Activated T-cell treated with anti-CD3 and anti-CD28 coated beads, Interleukin-2, amount 50 U/mL, for 1 hour (primary cell): ENCODE results near the gene RITA1.
A peak's percentile ranks its signal among the peaks of the same experiment; 100 is the strongest.
"Not testable (repeated sequence)": the region's sequence is repeated elsewhere in the genome, so short reads cannot be mapped to it uniquely, and the experiment has no call there.

Source experiments
- DNase-seq: peaks from one replicate; pipeline ENCODE4 v3.0.0-alpha.2; 2020

Gene RITA1

DNA sequence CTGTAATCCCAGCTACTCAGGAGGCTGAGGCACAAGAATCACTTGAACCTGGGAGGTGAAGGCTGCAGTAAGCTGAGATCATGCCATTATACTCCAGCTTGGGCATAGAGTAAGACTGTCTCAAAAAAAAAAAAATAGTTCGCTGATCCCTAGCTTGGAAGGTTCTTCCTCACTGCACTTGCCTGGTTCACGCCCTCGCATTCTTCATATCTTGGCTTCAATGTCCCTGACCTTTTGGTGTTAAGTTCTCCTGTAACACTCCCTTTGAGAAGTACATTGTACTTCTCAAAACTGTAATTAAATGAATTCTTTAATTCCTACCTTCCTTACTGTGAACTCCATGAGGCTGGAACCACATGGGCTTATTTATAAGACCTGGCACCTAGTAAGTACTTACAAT, 19.3 kb downstream of the RITA1 start:
- DNase-seq: no peak

DNA sequence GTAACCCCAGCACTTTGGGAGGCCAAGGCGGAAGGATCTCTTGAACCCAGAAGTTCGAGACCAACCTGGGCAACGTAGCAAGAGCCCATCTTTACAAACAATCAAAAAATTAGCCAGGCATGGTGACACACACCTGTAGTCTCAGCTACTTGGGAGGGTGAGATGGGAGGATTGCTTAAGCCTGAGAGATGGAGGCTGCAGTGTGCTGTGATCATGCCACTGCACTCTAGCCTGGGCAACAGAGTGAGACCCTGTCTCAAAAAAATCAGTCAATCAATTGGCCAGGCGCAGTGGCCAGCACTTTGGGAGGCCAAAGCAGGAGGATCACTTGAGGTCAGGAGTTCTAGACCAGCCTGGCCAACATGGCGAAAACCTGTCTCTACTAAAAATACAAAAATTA, 21.3 kb downstream of the RITA1 start:
- DNase-seq: not testable (repeated sequence)

DNA sequence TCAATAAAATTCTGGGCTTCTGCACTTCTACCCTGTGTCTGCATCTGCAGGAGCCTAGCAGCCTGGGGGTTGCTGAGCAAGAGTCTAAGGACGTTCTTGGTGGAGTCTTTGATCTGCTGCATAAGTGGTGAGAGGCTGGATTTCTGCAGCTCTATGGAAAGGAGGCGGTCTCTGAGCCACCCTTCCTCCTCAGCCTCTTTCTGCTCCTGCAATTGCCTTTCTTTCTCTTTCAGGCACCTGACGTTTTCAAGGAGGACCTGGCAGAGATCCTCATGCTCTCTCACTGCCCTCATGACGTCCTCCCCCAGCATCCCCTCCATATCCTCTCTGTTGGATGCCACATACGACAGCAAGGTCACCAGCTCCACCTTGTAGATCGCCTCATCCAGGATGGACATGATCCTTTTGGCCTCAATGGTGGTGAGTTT, 22.1 kb downstream of the RITA1 start:
- no peak for DNase-seq

DNA sequence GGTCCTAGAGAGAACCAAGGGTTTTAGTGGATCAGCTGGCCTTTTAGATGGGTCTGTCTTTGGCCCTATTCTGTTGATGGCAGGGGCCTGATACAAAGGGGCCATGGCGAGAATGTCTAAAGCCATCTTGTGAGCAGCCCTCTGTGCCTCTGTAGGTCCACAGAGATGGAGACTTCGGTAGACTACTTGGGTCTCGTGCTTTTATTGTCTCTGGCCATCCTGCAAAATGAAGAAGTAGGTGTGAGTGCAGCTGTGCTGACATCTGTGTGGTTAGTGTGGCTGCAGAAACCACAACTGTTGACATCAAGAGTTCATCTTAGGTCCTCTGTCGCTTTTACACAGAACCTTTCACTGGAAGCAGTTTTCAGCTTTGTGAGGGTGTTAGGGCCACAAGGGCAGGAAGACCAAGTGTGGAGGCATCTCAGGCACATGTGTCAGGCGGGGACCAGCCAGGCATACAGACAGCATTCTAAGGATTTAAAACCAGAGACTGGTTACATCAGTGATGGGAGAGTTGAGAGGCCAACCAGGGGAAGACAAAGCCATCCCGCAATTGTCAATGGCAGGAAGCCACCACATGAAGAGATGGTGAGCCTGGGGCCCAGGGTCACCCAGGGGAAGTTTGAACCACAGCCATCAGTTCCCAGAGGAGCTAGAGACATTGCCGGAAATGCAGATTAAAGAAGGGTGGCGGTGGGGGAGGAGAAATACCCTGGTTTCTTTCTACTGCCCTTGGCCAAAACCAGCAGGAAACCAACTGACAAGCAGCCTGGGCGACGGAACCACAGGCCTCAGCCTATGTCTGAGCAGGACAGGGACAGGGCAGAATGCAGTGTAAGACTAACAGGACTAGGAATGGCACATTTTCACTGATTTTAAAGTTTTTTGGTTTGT, 22.8 kb downstream of the RITA1 start:
- peak; percentile 54 for DNase-seq

DNA sequence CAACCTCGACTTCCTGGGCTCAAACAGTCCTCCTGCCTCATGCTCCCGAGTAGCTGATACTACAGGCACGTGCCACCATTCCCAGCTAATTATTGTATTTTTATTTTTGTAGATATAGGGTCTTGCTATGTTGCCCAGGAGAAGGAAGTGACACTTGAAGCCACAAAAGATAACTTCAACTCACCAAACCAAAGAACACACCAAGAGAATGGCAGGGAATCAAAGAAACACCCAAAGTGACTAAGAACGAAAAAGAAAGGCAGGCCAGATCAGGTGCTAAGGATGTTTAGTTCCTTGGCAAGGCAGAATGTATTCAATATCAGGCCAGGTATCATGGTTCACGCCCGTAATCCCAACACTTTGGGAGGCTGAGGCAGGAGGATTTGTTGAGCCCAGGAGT, 25.6 kb downstream of the RITA1 start:
- no peak for DNase-seq

DNA sequence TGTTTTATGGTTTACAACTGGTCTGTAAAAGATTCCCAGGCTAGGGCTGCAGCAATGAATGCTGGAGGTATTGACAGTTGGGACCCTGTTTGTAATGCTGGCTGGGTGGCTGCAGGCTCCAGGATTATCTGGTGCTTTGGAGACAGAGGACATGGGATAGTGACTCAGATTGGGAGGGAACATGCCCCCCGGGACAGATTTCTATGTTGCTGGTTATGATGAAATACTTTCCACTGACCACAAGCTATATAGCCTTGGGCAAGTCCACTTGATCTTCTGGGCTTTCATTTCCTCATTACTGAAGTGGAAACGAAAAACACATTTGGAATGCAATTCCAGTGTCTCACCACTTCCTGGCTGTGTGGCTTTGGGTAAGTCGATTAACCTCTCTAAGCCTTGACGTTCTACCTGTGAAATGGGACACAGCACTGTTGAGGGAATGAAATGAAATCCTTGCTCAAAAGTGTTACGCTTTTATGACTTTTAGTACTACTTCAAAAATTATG, 29.4 kb downstream of the RITA1 start:
- no peak for DNase-seq

DNA sequence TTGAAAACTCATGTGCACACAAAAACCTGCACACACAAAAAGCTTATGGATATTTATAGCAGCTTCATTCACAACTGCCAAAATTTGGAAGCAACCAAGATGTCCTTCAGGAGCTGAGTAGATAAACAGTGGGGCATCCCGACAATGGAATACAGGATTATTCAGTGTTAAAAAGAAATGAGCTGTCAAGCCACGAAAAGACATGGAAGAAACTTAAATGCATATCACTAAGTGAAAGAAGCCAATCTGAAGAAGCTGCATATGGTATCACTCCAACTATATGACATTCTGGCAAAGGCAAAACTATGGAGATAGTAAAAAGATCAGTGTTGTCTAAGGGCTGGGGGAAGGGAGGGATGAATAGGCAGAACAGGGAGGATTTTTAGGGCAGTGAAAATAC, 30.5 kb downstream of the RITA1 start:
- no peak for DNase-seq

DNA sequence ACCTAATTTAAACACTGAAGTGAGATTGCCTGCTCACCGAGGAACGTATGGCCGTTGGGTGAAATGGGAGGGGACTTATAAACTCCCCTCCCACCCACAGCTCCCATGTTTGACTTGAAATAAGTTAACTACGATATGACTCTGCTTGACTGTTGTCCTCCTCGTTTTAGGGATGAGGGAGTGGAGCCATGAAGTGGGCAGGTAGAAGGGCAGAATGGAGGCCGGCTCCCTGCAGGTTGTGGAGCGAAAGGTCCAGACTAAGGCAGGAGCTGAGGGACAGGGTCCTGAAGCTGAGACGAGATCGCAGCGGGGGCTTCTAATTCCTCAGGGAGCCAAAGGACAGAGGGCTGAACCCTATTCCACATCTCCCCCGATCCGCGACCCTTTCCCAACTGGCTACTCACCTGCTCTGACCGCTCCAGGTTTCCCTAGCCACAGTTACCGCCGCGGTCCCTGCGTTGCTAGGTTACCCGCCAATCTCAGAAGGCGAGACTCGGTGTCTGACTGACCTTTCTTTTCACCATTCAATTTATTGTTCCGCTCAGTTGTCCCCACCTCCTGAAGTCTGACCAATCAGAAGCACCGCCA, 35.2 kb downstream of the RITA1 start:
- DNase-seq: no peak

DNA sequence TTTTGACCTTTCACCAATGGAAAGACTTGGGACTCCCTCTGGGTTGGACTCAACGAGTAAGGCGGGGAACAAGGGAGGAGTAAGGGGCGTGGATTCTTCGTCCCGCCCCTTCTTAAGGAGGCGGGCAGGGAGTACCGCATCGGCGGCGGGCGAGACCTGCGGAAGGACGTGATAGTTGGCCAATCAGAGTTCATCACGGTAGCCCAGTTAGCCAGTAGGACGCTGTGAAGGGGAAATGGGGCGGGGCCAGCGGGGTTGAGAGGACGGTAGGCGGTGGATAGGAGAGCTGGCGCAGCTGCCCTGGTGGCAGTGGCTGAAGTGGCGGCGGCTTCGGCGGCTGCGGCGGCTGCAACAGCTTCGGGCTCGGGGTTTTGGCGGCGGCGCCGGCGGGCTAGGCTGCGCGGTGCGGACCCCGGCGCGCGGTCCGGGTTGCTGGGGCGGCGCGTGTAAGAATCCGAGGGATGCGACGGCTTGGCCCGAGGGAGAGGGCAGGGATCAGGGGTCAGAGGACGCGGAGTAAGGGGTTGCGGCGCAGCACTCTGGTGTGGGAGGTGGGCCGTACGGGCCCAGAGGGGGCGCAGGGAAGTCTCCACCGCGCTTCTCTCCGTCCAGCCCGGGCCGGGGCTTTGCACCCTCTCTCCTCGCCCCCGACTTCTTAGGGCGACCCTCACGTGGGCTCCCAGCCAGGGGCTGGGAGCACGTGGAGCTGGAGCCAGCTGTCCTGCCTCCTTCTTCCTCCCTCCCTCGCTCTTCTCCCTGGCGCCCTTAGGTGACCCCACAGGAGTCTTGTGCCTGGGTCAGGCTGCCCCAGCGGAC, 35.9 kb downstream of the RITA1 start, which contains the start of gene TPCN1:
Gene TPCN1 (plus strand): TSS at position 284 of the 816 bp plus-strand sequence. CDS start 5,389 bp downstream, outside the sequence.
- peak; percentile 97 for DNase-seq

DNA sequence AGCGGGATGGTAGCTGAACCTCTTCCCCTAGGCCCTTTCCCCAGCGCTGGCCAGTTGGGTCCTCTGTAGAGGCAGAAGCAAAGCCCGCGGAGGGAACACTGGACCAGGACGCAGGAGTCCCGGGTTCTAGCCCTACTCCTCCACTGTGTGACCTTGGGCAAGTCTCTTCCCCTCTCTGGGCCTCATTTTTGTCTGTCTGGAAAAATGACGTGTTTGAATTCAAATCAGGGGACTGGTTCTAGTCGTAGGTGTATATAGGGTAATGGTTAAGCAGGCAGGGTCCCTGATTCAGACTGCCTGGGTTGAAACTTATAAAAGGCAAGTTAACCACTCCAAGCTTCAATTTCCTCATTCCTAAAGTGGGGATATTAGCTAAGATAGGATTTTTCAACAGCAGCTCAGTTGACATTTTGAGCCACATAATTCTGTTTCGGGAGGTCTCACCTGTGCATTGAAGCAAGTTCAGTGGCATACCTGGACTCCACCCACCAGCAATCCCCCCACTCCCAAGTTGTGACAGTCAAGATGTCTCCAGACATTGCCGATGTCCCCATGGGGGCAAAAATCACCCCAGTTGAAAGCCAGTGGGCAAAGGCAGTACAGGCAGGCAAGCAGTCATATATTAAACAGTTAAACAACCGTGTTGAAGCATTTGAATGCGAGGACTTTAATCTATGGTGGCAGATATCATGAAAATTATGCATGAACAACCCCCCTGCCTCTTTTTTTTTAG, 36.6 kb downstream of the RITA1 start:
- no peak for DNase-seq

DNA sequence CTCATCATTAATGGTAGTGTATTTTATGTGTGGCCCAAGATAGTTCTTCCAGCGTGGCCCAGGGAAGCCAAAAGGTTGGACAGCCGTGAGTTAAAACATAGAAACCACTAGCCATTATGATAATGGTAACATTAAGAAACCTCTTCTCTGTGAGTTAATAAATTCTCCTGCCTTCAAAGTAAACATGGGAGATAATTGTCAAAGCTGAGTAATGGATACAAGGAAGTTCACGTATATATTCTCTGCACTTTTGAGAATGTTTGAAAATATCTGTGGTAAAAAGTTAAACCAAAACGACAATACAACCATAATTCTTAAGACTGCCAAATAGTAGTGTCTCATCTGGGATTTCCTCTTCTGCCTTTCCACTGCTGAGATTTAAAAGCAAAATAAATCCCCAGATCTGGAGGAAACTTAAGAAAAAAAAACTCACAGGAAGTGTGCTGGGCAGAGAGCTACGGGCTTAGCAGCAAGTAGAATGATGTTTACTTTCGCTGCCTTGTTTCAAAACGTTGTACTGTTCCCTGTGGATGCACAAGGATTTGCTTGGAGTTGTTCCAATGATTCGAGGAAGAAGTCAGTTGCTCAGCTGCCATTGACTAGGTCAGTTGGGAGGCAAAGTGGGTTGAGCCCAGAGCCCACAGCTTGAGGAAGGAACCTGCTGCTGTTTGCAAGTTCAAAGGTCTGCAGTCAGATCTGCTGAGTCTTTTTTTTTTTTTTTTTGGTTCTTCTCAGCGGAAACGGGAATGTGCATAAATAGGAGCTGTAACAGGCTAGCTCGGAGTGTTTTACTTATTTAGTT, 37.4 kb downstream of the RITA1 start:
- peak; percentile 26 for DNase-seq

DNA sequence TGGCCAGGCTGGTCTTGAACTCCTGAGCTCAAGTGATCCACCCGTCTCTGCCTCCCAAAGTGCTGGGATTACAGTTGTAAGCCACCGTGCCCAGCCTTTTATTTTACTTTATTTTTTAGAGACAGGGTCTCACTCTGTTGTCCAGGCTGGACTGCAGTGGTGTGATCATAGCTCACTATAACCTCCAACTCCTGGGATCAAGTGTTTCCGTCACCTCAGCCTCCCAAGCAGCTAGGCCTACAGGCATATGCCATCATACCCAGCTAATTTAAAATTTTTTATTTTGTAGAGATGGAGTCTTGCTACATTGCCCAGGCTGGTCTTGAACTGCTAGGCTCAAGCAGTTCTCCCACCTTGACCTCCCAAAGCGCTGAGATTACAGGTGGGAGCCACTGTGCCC, 39.4 kb downstream of the RITA1 start:
- DNase-seq: no peak

DNA sequence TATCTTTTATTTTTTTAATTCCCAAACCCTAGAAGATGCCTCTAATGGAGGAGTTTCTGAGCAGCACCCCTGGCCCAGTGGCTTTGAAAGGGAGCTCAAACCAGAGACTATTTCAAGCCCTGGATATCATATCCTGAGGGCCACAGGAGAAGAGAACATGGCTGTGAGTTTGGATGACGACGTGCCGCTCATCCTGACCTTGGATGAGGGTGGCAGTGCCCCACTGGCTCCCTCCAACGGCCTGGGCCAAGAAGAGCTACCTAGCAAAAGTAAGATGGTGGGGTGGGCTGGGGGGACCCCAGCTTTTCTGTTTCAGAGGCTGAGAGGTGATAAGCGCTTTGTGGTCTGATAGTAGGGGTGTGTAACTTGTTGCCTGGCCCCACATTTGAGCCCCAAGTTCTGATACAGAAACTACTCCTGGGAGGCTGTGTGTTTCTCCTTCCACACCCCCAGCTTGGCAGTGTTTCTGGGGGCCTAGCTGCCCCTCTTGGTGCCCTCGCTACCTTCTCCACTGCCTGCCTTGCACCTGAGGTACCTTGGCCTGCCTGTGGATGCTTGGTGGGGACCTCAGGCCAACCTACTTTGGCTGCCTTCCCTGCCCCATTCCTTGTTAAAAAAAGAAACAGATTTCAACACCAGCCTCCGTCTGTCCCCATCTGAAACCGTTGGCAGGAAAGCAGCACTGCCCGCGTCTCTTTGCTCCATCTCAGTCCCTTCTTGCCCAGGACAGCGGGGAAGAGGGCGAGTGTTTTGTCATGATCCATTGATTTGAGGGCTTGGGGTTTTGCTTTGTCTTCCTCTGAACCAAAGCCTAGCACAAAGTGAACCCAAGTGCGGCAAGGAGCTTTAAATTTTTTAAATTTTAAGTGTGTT, 41.4 kb downstream of the RITA1 start:
- no peak for DNase-seq

DNA sequence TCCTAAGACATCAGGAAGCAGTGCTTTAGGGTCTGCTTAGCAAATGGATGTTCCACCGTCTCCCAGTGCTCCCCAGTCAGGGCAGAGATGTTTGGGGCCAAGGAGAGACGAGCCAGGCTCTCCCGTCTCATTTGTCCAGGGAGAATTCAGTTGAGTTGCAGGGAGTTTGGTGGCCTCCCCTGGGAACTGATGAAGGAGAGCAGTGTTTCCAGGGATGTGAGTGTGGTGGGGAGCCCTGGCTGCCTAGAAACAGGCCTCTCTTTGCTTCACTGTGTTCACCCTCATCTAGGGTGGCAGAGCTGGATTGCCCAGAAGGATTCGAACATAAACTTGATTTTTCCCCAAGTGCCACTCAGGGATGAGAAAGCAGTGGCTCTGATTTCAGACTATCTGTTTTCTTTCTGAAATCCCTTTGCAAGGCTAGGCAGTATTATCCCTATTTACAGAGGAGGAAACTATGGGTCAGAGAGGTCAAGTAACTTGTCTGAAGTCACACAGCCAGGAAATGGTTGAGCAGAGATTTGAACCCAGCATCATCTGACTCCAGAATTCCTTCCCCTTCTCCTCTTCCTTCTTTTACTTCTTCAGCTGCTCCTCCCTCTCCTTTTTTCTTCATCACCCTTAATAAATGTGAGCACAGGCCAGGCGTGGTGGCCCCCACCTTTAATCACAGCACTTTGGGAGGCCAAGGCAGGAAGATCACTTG, 42.3 kb downstream of the RITA1 start:
- DNase-seq: no peak

DNA sequence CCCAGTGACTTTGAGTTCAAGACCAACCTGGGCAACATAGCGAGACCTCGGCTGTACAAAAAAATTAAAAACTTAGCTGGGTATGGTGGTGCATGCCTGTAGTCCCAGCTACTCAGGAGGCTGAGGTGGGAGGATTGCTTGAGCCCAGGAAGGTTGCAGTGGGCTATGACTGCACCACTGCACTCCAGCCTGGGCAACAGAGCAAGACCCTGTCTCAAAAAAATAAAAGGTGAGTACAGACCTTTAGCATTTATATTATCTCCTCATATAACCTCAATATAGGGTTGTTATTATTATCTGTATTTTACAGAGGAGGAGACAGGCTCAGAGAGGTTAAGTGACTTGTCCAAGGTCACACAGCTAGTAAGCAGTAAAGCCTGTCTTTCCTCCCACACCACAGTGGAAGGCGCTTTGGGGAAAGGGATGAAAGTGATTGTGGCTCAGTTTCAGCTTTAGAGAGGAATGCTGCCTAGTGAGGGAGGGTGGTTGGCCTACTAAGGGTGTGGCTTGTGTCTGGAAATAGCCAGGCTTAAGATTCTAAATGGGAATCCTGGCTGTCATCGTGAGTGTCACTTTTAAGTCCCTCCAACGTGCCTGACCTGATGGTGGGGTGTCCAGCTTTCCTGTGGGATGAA, 43.0 kb downstream of the RITA1 start:
- no peak for DNase-seq

DNA sequence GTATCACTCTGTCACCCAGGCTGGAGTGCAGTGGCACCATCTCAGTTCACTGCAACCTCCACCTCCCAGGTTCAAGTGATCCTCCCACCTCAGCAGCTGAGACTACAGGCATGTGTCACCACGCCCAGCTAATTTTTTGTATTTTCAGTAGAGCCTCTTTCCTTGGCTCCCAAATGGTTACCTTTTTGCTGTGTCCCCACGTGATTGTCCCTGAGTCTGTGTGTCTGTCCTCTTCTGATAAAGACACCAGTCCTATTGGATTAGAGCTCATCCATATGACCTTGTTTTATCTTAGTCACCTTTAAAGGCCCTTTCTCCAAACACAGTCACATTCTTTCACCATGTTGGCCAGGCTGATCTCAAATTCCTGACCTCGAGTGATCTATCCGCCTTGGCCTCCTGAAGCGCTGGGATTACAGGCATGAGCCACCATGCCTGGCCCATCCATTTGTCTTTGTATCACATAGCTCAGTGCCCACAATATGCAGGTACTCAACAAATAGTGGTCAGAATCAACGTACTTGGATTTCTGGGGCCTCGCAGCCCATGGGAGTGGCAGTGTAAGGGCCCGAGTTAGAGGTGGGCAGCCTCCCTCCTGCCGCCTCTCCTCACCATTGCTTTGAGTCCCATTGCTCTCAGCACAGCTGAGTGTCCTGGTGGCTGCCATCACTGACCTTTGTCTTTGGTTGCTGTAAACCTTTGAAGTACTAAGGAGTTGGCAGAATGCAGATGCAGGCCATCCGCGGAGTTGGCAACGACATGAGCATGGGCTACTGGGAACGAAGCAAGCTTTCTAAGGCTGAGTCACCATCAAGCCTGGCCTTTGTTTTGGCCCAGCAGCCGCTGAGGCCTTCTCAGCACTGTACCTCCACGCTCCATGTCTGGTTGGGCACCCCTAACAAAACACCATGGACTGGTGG, 45.1 kb downstream of the RITA1 start:
- DNase-seq: no peak

DNA sequence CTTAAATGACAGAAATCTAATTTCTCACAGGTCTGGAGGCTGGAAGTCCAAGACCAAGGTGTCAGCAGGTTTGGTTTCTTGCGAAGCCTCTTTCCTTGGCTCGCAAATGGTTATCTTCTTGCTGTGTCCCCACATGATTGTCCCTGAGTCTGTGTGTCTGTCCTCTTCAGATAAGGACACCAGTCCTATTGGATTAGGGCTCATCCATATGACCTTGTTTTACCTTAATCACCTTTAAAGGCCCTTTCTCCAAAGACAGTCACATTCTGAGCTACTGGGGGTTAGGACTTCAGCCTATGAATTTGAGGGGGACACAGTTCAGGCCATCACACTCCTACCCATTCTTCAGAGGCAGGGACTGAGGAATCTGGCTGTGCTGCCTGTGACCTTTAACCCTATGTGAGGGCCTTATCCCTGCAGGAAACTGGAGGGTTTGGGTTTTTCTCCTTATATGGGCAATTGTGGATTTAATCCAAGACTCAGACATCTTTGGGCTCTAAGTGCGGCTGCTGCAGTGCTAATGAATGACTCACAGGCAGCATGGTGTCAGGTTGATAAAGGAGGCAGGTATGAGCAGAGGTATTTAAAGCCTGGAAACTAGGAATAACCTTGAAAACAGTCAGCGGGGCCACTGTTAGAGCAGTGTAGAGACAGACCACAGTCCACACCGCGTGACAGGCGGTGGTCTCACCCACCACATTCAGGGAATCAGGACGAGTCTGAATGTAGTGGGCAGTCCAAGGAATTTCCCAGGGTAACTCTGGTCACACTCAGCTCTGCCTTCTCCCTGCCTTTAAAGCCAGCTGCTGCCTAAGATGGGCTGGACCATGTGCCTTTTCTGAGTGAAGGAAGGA, 45.9 kb downstream of the RITA1 start:
- DNase-seq: no peak
